H54 (cell line): ENCODE results near the gene TNFRSF21.
"Not testable (repeated sequence)": the region's sequence is repeated elsewhere in the genome, so short reads cannot be mapped to it uniquely, and the experiment has no call there.

Source experiments
- DNase-seq: peaks from one replicate; pipeline ENCODE4 v3.0.0; 2011; ENCODE audit warnings: low spot score, mixed read lengths; ENCODE audit not compliant: insufficient read length
- FAIRE-seq: peaks from 3 replicates; lab custom pipeline; 2011; peaks lifted over from hg19 to GRCh38; lab: Jason Lieb, UNC
- POLR2A ChIP-seq: IDR thresholded peaks from 2 replicates; pipeline ENCODE4 v1.6.1; 2011; ENCODE audit warnings: low read depth, mild to moderate bottlenecking, low read length

TNFRSF21 gene

GRCh38 chr6:47229255-47229654 is 80.5 kb downstream of the TNFRSF21 start:
- no peak for TF ChIP-seq POLR2A
- no peak for FAIRE-seq
- no peak for DNase-seq

GRCh38 chr6:47228093-47228492 is 81.6 kb downstream of the TNFRSF21 start:
- DNase-seq, FAIRE-seq: not testable (repeated sequence)

- not testable (repeated sequence) for DNase-seq, FAIRE-seq
These were observed 86.5 kb downstream of the TNFRSF21 start for GRCh38 chr6:47223251-47223650.

- FAIRE-seq (no peak), DNase-seq (no peak)
- TF ChIP-seq POLR2A: no peak
These were observed 88.1 kb downstream of the TNFRSF21 start for GRCh38 chr6:47221565-47221964.

GRCh38 chr6:47209632-47210031 is 100.1 kb downstream of the TNFRSF21 start:
- DNase-seq (no peak), FAIRE-seq (no peak)
- TF ChIP-seq POLR2A: no peak

- TF ChIP-seq POLR2A: no peak
- no peak for FAIRE-seq
- DNase-seq: no peak
These were observed 102.4 kb downstream of the TNFRSF21 start for GRCh38 chr6:47207261-47207660.

- FAIRE-seq (no peak), DNase-seq (no peak)
- TF ChIP-seq POLR2A: no peak
These were observed 103.1 kb downstream of the TNFRSF21 start for GRCh38 chr6:47206626-47207025.

- TF ChIP-seq POLR2A: no peak
- DNase-seq (no peak), FAIRE-seq (no peak)
These were observed 105.6 kb downstream of the TNFRSF21 start for GRCh38 chr6:47203938-47204611.

GRCh38 chr6:47203266-47203937 is 106.3 kb downstream of the TNFRSF21 start:
- TF ChIP-seq POLR2A: no peak
- DNase-seq: no peak
- no peak for FAIRE-seq

GRCh38 chr6:47202644-47203205 is 107.0 kb downstream of the TNFRSF21 start:
- DNase-seq: no peak
- no peak for TF ChIP-seq POLR2A
- no peak for FAIRE-seq

- TF ChIP-seq POLR2A: no peak
- FAIRE-seq: no peak
- no peak for DNase-seq
These were observed 109.0 kb downstream of the TNFRSF21 start for GRCh38 chr6:47200536-47201334.

- no peak for TF ChIP-seq POLR2A
- FAIRE-seq (peak; percentile 23), DNase-seq (no peak)
These were observed 111.7 kb downstream of the TNFRSF21 start for GRCh38 chr6:47197682-47198640.

GRCh38 chr6:47196113-47196512 is 113.6 kb downstream of the TNFRSF21 start:
- FAIRE-seq: no peak

More at GRCh38 chr6:47196113-47196512, 113.6 kb downstream of the TNFRSF21 start:
- no peak for DNase-seq
- no peak for TF ChIP-seq POLR2A
